Astrocyte of the spinal cord (primary cell): ENCODE results near the gene SPRN.
"Not testable (repeated sequence)": the region's sequence is repeated elsewhere in the genome, so short reads cannot be mapped to it uniquely, and the experiment has no call there.

Source experiments
- DNase-seq: peaks from one replicate; pipeline ENCODE4 v3.0.0; 2011; ENCODE audit warnings: low read depth, low spot score
- H3K4me3 ChIP-seq: 2 replicates; pipeline ENCODE4 v1.5.1; 2011; ENCODE audit warnings: low read depth, mild to moderate bottlenecking, low read length, moderate library complexity
- CTCF ChIP-seq: IDR thresholded peaks from 2 replicates; pipeline ENCODE4 v1.5.1; 2012; ENCODE audit warnings: low read depth, mild to moderate bottlenecking, low read length, inconsistent platforms
- in situ Hi-C: cut with HindIII; loops from 2 replicates; pipeline ENCODE4 v1.10.0; 2017; ENCODE audit warnings: low sequenced_read_pairs

The SPRN gene

GRCh38 chr10:133444342-133445267 lies 20.2 kb upstream of the SPRN start:
- DNase-seq = no peak
- no peak for TF ChIP-seq CTCF
- in situ Hi-C loops = no loop called here
- H3K4me3 ChIP-seq = no peak overlapping the region

- in situ Hi-C loops = no loop called here
- TF ChIP-seq CTCF = no peak
- H3K4me3 ChIP-seq = no peak overlapping the region
- DNase-seq = no peak
Measured at GRCh38 chr10:133442967-133443924, 18.8 kb upstream of the SPRN start.

GRCh38 chr10:133442191-133442966 lies 18.0 kb upstream of the SPRN start:
- in situ Hi-C loops = no loop called here
- DNase-seq = no peak
- TF ChIP-seq CTCF = no peak
- no peak overlapping the region for H3K4me3 ChIP-seq

GRCh38 chr10:133441780-133442179 lies 17.4 kb upstream of the SPRN start:
- no peak overlapping the region for H3K4me3 ChIP-seq
- in situ Hi-C loops = no loop called here
- no peak for TF ChIP-seq CTCF

GRCh38 chr10:133441356-133441755 lies 16.9 kb upstream of the SPRN start:
- in situ Hi-C loops, H3K4me3 ChIP-seq, DNase-seq: not testable (repeated sequence)

More at GRCh38 chr10:133441780-133442179, 17.4 kb upstream of the SPRN start:
- no peak for DNase-seq

- no peak for TF ChIP-seq CTCF
- DNase-seq = no peak
- in situ Hi-C loops = no loop called here
- H3K4me3 ChIP-seq = no peak overlapping the region
Measured at GRCh38 chr10:133440633-133441285, 16.3 kb upstream of the SPRN start.
